Cardiac septum (tissue), 1 donor: ENCODE data around the gene CFAP410. TPM values are rescaled to one million over a fixed set of nuclear protein-coding genes. Genes with fewer than 3 reads are reported as not detected.
"Not testable (repeated sequence)": the region's sequence is repeated elsewhere in the genome, so short reads cannot be mapped to it uniquely, and the experiment has no call there.

Experiments
- DNase-seq: peaks from one replicate; pipeline ENCODE4 v3.0.0-alpha.2; 2020; ENCODE audit warnings: low spot score
- intact Hi-C: fragments of 100-400 bp; cut with DNase I; formaldehyde crosslinking; loops from one replicate; pipeline ENCODE4 v1.14.0; 2022
- total RNA-seq: library from RNA; stranded (reverse); fragmentation: NEBNext Ultra II Directional; extraction: Animal tissue kit (Norgen Biotek cat#: 25700); gene quantifications from one replicate; pipeline ENCODE4 v1.2.1, GENCODE V29; 2021
- donor health status: DM: no; HTN: no; CAD: no.

CFAP410 gene
- total RNA-seq, 1 donor from 2014 or later = 15.8 TPM

DNA sequence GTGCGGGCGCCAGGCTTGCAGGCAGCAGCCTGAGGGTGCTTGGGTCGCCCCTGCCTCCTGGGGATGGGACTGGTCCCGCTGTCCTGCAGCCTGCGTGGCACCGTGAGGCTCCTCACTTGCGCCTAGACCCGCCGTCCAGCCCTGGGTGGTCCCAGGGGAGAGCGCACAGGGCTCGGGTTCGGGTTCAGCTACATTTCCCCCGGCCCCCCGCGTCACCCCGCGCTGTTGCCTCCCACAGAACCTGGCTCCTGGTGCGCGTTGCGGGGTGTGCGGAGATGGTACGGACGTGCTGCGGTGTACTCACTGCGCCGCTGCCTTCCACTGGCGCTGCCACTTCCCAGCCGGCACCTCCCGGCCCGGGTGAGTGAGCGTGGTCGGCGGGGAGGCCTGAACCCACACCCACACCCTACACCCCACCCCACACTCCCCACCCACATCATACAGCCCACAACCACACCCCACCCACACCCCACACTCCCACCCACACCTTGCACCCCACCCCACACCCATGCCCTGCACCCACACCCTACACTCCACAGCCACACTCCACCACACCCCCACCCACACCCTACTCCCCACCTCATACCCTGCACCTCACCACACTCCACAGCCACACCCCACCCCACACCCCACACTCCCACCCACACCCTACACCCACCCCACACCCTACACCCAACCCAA is 45.5 kb downstream of the CFAP410 start:
- DNase-seq = no peak
- intact Hi-C loops = no loop called here

DNA sequence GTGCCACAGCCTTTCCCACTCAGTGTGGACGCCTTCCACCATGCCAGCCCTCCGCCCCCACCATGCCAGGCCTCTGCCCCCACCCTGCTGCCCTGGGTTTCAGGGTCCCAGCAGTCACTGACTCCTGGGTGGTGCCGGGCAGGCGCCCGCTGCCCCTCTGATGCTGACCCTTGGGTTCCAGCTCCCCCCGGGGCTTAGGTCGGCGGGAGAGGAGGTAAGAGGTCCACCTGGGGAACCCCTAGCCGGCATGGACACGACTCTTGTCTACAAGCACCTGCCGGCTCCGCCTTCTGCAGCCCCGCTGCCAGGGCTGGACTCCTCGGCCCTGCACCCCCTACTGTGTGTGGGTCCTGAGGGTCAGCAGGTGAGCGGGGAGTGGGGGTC is 46.4 kb downstream of the CFAP410 start:
- no peak for DNase-seq
- intact Hi-C loops = no loop called here

DNA sequence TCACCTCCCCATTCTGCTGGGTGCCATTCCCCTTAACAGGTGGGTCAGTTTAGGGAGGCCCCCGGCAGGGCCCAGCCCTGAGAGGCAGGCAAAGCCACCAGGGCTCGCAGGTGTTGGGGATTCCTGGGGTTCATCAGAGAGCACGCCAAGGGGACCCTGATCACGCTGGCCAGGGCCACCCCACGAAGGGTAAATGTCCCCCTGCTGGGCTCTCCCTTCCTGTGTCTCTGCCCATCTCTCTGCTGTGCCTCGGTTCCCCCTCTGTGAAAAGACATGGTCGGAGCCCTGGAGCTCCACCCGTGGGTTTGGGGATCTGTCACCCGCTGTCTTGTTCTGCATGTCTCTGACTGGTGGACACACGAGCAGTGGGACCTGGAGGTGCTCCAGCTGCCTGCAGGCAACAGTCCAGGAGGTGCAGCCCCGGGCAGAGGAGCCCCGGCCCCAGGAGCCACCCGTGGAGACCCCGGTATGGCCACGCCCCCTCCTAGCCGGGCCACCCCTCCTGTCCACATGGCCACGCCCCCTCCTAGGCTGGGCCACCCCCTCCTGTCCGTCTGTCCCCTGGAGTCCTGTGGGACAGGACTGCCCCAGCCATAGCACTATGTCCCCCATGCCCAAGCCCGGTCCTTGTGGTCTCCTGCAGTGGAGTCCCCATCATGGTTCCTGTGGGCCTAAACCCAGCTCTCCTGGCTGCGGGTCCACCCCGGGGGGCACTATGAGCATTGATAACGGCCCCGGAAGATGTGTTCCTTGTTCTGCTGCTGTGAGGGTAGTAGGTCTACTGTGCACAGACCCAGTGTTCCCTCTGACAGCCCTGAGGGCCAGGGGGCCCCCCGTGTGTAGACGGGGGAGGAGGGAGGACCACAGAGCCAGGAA is 47.0 kb downstream of the CFAP410 start:
- intact Hi-C loops = no loop called here
- no peak for DNase-seq

DNA sequence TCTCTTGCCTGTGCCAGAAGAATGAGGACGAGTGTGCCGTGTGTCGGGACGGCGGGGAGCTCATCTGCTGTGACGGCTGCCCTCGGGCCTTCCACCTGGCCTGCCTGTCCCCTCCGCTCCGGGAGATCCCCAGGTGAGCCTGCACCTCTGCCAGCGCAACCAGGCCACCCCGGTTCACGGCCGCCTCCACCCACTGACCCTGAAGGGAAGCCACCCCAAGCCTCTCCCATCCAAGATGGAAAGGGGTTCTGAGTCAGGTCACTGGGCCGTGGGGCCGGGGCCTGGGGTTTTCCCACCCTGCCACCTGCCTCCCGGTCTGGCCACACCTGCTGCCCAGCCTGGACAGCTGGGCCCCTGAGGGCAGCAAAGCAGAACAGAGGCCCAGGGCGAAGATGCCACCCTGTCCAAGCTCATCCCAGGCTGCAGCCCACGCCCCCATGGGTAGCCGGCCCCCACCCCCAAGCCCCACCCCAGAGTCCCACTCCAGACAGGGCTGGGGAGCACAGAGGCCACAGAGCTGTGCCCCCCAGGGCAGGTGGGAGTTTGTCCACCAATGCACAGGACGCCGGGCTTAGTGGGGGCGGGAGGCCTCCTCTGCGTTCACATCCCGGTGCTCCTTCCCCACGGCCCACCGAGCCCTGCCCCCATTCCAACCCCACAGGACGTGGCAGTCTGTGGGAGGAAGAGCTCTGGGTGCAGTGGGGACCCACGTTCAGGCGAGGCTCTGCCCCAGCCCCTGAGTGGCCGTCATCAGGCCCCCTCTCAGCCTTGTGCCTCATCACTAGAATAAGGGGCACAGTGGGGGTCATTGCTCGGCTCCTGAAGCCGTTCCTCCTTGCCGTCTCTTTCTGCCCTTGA is 47.9 kb downstream of the CFAP410 start:
- DNase-seq = no peak
- intact Hi-C loops = no loop called here

DNA sequence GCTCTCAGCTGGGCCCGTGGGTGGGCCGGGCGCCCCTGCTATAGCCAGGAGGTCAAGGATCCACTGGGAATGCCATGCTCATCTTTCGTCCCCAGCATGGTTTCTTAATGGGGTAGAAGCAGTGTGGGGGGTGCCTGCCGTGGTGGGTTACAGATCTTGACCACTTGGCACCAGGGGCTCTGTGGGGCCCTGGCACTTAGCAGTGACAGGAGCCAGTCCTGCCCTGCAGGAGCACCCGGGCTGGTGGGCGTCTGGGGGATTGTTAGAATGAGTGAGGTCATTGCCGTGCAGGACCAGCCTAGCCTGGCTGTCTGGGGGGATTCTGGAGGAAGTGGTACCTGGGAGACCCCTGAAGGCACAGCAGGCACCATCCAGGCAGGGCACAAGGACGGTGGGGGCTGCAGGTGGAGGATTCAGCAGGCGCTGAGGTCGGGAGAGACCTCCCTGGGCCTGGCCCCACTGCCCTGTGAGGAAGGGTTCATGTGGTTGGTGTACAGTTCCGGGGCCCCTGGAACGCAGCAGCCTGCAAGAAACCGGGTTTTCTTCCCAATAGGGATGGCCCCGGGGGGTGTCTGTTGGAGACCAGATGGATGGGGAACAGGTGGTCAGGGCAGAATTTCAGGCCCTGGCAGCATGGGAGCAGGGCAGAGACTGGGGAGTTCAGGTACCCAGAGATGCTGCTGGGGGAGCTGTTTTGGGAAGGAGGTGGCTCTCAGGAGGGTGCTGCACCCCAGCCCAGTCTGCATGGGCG is 48.7 kb downstream of the CFAP410 start:
- no peak for DNase-seq
- intact Hi-C loops = no loop called here

DNA sequence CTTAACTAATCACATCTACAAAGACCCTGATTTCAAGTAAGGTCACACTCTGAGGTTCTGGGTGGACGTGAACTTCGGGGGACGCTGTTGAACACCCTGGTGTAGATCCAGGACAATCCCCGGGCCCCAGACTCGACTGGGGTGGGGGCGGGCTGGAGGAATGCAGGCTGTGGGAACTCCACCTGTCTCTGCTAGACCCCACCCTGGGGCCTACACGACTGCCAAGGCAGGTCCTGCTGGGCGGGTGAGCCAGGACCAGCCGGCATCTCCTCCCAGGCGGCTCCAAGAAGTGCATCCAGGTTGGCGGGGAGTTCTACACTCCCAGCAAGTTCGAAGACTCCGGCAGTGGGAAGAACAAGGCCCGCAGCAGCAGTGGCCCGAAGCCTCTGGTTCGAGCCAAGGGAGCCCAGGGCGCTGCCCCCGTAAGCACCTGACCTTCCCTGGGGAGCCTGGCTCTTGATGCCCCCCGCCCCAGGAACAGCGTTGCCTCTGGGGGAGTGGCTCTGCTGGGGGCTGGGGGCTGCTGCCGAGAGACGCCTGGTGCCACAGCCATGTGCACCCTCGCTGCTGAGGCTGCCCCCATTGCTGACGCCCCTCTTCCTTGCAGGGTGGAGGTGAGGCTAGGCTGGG is 49.7 kb downstream of the CFAP410 start:
- intact Hi-C loops = no loop called here
- DNase-seq = no peak

DNA sequence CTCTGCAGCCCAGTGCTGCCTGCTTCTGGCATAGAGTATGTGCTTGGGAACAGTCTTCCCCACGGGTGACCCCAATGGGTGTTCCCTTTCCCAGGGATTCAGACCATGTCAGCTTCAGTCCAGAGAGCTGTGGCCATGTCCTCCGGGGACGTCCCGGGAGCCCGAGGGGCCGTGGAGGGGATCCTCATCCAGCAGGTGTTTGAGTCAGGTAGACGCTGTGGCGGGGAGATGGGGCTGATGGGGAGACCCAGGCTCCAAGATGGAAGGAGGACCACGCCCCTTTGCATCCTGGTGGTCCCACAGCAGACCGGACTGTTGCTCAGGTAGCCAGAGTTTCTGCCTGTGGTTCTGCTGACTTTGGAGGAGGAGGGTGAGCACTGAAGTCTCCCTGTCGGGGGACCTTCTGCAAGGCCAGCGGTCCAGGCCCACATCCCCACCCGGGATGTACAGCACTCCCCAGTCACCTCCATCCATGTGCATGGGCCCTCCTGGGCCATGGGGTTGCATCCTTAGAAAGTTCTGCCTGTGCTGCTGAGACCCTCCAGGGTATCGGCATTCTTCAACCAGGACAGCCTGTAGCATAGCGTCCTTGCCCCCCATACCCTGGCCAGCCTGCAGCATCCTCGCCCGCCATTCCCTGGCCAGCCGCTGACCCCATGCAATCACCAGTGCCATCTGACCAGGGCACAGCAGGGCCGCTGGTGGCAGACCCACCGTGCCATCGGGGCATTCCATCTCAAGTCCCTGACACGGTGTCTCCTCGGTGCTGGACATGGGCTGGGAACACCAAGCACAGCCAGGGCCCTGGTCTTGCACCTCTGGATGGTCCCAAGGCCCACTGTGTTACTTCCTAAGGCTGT is 50.7 kb downstream of the CFAP410 start:
- intact Hi-C loops = no loop called here
- DNase-seq = no peak

DNA sequence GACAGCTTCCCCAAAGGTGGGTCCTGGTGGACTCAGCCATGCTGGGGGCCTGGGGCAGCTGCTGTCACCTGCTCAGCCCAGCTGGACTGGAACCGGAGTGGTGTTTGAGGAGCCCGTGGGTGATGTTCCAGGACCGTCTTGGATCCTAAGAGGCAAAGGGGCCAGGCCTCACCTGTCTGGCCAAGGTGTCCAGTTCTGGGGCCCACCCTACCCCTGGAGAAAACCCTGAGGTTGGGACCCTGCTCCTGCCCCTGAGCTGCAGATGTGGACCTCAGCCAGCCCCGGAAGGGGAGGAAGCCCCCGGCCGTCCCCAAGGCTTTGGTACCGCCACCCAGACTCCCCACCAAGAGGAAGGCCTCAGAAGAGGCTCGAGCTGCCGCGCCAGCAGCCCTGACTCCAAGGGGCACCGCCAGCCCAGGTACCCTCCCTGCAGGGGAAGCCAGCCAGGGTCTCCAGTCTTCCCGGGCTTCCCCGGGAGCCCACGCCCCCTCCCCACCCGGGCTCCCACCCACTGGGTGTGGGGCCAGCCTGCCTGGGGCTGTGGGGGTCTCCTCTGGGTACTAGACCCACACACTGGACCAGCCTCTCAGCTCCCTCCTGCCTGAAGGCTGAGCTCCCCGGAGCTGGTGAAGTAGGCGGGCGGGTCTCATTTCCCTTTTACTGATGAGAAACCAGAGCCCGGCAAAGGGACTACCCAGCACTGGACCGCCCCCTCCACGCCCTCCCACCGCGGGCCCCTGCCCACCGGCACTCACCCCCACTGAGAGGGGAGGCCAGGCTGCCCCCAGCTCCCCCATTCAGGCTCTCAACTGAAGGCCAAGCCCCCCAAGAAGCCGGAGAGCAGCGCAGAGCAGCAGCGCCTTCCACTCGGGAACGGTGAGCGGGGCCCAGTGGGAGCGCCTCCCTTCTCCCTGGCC is 52.2 kb downstream of the CFAP410 start:
- intact Hi-C loops = no loop called here
- no peak for DNase-seq

DNA sequence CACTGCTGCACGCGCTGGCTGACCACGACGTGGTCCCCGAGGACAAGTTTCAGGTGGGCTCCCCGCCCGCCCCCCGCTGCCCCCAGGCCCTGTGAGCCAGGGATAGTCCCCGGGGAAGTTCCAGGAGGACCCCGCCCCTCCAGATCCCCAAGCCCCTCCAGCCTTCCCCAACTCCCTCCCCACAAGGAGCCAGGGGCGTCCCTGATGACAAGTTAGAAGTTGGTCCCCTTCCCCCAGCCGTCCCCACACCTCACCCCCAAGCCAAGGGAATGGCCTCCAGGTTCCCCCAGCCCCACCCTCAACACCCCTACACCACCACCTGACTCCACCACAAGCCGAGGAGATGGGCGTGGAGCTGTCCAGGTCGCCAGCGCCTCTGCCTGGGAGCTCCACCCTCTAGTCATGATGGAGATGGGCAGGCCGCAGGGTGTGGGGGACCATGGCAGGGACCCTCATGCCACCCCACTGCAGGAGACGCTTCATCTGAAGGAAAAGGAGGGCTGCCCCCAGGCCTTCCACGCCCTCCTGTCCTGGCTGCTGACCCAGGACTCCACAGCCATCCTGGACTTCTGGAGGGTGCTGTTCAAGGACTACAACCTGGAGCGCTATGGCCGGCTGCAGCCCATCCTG is 53.0 kb downstream of the CFAP410 start:
- DNase-seq = no peak
- intact Hi-C loops = no loop called here

DNA sequence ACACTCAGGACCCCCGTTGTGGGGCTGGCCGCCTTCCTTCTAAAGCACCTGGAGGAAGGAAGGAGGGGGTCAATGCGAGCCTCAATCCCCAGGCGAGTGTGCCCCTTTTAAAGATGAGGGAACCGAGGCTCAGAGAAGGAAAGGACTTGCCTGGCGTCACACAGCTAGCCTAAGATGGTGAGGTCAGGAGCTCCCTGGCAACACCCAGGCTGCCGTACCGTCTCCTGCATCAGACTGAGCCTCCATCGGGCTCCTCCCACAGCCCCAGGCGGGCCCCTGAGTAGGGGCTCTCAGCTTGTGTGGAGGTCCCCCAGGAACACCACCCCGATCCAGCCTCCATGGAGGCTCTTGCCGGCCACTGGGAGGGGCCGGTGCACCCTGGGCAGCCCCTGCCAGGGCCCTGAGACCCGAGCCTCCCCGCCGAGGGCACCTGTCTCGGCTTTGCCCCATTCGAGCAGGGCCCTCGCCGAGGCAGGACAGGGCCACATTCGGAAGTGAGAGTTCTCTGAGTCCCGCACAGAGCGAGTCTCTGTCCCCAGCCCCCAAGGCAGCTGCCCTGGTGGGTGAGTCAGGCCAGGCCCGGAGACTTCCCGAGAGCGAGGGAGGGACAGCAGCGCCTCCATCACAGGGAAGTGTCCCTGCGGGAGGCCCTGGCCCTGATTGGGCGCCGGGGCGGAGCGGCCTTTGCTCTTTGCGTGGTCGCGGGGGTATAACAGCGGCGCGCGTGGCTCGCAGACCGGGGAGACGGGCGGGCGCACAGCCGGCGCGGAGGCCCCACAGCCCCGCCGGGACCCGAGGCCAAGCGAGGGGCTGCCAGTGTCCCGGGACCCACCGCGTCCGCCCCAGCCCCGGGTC is 53.8 kb downstream of the CFAP410 start, which contains the start of gene AIRE:
TSS of gene AIRE (plus strand) at position 739 of the 855 bp plus-strand sequence. CDS start 131 bp downstream, outside the sequence.
- DNase-seq = no peak

DNA sequence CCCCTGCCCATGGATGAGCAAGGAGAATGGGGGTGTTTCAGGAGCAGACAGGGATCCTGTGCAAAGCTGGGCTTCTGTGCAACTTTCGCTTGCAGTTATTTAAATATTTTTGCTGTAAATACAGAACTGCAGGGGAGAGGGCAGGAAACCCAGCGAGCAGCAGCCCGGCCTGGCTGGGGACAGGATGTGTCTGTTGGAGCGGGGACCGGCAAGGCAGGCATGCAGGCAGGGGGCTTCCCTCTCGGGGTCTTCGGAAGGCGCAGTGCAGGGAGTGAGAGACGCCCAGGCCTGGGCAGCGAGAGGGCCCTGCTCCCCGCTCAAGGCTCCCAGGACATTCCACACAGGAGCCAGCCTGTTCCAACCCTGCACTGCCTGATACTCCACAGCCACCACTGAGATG is 55.2 kb downstream of the CFAP410 start:
- intact Hi-C loops = no loop called here
- no peak for DNase-seq

More for the DNA sequence above, 53.8 kb downstream of the CFAP410 start, which contains the start of gene AIRE:
- intact Hi-C loops = no loop called here

DNA sequence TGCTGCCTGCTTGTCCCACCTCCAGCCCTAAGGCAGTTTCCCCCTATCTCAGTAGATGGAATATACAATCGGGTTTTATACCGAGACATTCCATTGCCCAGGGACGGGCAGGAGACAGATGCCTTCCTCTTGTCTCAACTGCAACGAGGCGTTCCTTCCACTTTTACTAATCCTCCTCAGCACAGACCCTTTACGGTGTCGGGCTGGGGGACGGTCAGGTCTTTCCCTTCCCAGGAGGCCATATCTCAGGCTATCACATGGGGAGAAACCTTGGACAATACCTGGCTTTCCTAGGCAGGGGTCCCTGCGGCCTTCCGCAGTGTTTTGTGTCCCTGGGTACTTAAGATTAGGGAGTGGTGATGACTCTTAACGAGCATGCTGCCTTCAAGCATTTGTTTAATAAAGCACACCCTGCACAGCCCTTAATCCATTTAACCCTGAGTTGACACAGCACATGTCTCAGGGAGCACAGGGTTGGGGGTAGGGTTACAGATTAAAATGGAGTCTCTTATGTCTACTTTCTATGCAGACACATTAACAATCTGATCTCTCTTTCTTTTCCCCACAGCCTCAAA is 55.9 kb downstream of the CFAP410 start:
- DNase-seq, intact Hi-C loops: not testable (repeated sequence)

DNA sequence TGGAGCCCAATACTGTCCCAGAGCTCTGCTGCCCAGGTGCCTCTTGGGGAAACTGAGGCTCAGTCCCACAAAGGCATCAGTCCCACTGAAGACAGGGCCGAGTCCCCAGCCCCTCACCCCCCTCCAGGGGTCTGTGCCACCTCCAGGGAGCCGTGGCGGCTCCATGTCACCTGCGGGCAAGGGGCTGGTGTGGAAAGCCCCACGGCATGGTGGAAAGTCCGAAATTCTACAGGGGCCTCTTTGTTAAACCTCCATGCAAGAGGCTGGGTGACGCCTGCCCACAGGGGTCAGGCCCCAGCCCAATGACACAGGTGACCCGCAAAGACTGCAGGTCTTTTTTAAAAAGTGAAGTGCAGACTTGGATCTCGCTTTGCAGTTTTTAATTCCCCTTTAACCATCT is 56.8 kb downstream of the CFAP410 start:
- DNase-seq = no peak
- intact Hi-C loops = no loop called here

DNA sequence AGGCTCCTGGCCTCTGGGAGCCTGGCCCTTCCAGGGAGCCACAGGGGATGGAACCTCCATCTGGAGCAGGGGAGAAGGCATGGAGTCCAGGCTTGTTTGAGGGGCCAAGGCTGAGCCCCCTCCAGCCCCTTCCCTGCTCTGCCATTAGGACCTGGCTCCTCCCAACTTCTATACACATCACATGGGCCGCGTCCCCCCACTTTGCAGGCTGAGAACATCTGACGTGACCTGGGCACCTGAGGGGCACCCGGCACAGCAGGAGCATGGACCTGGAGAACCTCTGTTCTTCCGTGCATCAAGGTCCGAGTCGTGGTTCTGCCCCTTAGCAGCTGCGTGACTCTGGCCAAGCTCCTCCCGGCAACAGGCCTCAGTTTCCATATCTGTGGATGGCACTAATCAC is 57.4 kb downstream of the CFAP410 start:
- DNase-seq = no peak
- intact Hi-C loops = no loop called here
